A549 (cell line): ENCODE measurements around the gene TPRX1. TPM values are rescaled to one million over a fixed set of nuclear protein-coding genes. Genes with fewer than 3 reads are reported as not detected.
A peak's percentile ranks its signal among the peaks of the same experiment; 100 is the strongest.

ENCODE experiments used
- ATAC-seq, 2 experiments: fragments of 200-7000 bp in 1 of 2; fragments of >200 bp in 1 of 2; cut with Nextera tagmentation in 1 of 2; cut with Tn5 transposase in 1 of 2; 3 replicates each; pipeline versions ENCODE4 v1.8.0 to v1.9.1; 2018 to 2020; ENCODE audit warnings: mild to moderate bottlenecking in 1 of 2, moderate library complexity in 1 of 2
- CTCF ChIA-PET: fragments of 300-600 bp; sonication (Branson Sonifier 250); formaldehyde crosslinking; extraction: SDS; loops from one replicate; lab custom pipeline; 2021; ENCODE audit warnings: antibody characterized with exemption, inconsistent platforms; lab: Yijun Ruan, JAX
- POLR2A ChIA-PET: fragments of 350-600 bp; formaldehyde crosslinking; extraction: SDS; loops from one replicate; lab custom pipeline; 2021; ENCODE audit warnings: antibody characterized with exemption, inconsistent platforms; lab: Yijun Ruan, JAX
- DNase-seq, 2 experiments: peaks; one replicate each; pipeline versions ENCODE4 v3.0.0 to v3.0.0-alpha.2; 2011 to 2016; ENCODE audit warnings: low read depth in 1 of 2, low spot score in 1 of 2
- FAIRE-seq: peaks from 2 replicates; lab custom pipeline; 2011; peaks lifted over from hg19 to GRCh38; lab: Jason Lieb, UNC
- H3K27ac ChIP-seq, 2 experiments: fragments of >200 bp; sonication (Bioruptor Twin); formaldehyde crosslinking; 3 replicates each; pipeline ENCODE4 v1.5.1; 2016 to 2017
- H3K4me1 ChIP-seq: fragments of >200 bp; sonication (Bioruptor Twin); formaldehyde crosslinking; 3 replicates; pipeline ENCODE4 v1.6.1; 2016
- H3K4me2 ChIP-seq: fragments of >200 bp; sonication (Bioruptor Twin); formaldehyde crosslinking; 3 replicates; pipeline ENCODE4 v1.6.1; 2016
- H3K4me3 ChIP-seq: fragments of >200 bp; sonication (Bioruptor Twin); formaldehyde crosslinking; 3 replicates; pipeline ENCODE4 v1.5.1; 2016
- H3K9me3 ChIP-seq: fragments of >200 bp; sonication (Bioruptor Twin); formaldehyde crosslinking; 3 replicates; pipeline ENCODE4 v1.6.1; 2016
- CBX8 ChIP-seq: fragments of 200-600 bp; sonication (generic); IDR thresholded peaks from 2 replicates; pipeline ENCODE4 v1.6.1; 2016
- CEBPB ChIP-seq, 2 experiments: fragments of >200 bp in 1 of 2; sonication (Bioruptor Twin) in 1 of 2; formaldehyde crosslinking in 1 of 2; IDR thresholded peaks; 2 replicates each; pipeline ENCODE4 v1.6.1; 2012 to 2016
- CHD2 ChIP-seq: fragments of 150-350 bp; IDR thresholded peaks from 2 replicates; pipeline ENCODE4 v1.6.1; 2014; ENCODE audit warnings: low read length; ENCODE audit not compliant: partially characterized antibody
- ELK1 ChIP-seq: fragments of 150-350 bp; IDR thresholded peaks from 2 replicates; pipeline ENCODE4 v1.6.1; 2014; ENCODE audit warnings: low read depth, mild to moderate bottlenecking, low read length
- FOSB ChIP-seq: fragments of 250-450 bp; sonication (Bioruptor Pico); IDR thresholded peaks from 2 replicates; pipeline ENCODE4 v1.5.0; 2020; ENCODE audit warnings: mild to moderate bottlenecking, moderate library complexity
- FOSL2 ChIP-seq, 2 experiments: fragments of 450-650 bp in 1 of 2; fragments of >200 bp in 1 of 2; sonication (Bioruptor Twin) in 1 of 2; formaldehyde crosslinking; IDR thresholded peaks; 2 replicates each; pipeline versions ENCODE4 v1.5.0 to v1.6.1; 2016 to 2020; ENCODE audit warnings: mild to moderate bottlenecking in 1 of 2, moderate library complexity in 1 of 2
- HEYL ChIP-seq: fragments of 250-450 bp; sonication (Bioruptor Pico); IDR thresholded peaks from 2 replicates; pipeline ENCODE4 v1.8.0; 2021; ENCODE audit warnings: mild to moderate bottlenecking, moderate library complexity
- HOXB5 ChIP-seq: fragments of 250-450 bp; sonication (Bioruptor Pico); IDR thresholded peaks from 2 replicates; pipeline ENCODE4 v1.5.0; 2020; ENCODE audit warnings: mild to moderate bottlenecking, moderate library complexity
- JUN ChIP-seq, 2 experiments: fragments of >200 bp; sonication (Bioruptor Twin); formaldehyde crosslinking; IDR thresholded peaks; 2 replicates in 1 of 2; 3 replicates in 1 of 2; pipeline ENCODE4 v1.6.1; 2016 to 2017
- JUNB ChIP-seq: fragments of >200 bp; sonication (Bioruptor Twin); formaldehyde crosslinking; IDR thresholded peaks from 2 replicates; pipeline ENCODE4 v1.6.1; 2016
- KDM5A ChIP-seq: fragments of 200-600 bp; sonication (generic); IDR thresholded peaks from 2 replicates; pipeline ENCODE4 v1.6.1; 2016; ENCODE audit warnings: antibody characterized with exemption, mild to moderate bottlenecking
- MAFK ChIP-seq: fragments of 450-650 bp; IDR thresholded peaks from 2 replicates; pipeline ENCODE4 v1.6.1; 2014; ENCODE audit not compliant: partially characterized antibody
- MAX ChIP-seq: IDR thresholded peaks from 2 replicates; pipeline ENCODE4 v1.6.1; 2012
- NR3C1 ChIP-seq: fragments of >200 bp; sonication (Bioruptor Twin); formaldehyde crosslinking; IDR thresholded peaks from 3 replicates; pipeline ENCODE4 v1.6.1; 2017
- PBX3 ChIP-seq: IDR thresholded peaks from 2 replicates; pipeline ENCODE4 v1.6.1; 2012
- PHF8 ChIP-seq: fragments of 200-600 bp; sonication (generic); IDR thresholded peaks from 2 replicates; pipeline ENCODE4 v1.6.1; 2016; ENCODE audit warnings: low read depth, mild to moderate bottlenecking, antibody characterized with exemption, moderate library complexity, borderline replicate concordance
- RAD21 ChIP-seq, 2 experiments: fragments of >200 bp in 1 of 2; sonication (Bioruptor Twin) in 1 of 2; formaldehyde crosslinking in 1 of 2; IDR thresholded peaks in 1 of 2; conservative IDR thresholded peaks in 1 of 2; 2 replicates in 1 of 2; 3 replicates in 1 of 2; pipeline ENCODE4 v1.6.1; 2012 to 2018; ENCODE audit warnings: inconsistent platforms in 1 of 2
- RARB ChIP-seq: fragments of 250-450 bp; sonication (Bioruptor Pico); IDR thresholded peaks from 2 replicates; pipeline ENCODE4 v1.8.0; 2021; ENCODE audit warnings: mild to moderate bottlenecking, moderate library complexity
- RCOR1 ChIP-seq: fragments of 150-350 bp; IDR thresholded peaks from 2 replicates; pipeline ENCODE4 v1.6.1; 2014; ENCODE audit warnings: antibody characterized with exemption, low read length, low read depth
- RNF2 ChIP-seq: fragments of 200-600 bp; sonication (generic); IDR thresholded peaks from 2 replicates; pipeline ENCODE4 v1.6.1; 2016; ENCODE audit warnings: low read depth, mild to moderate bottlenecking, antibody characterized with exemption, moderate library complexity, borderline replicate concordance
- TP53 ChIP-seq: fragments of 250-450 bp; sonication (Bioruptor Pico); IDR thresholded peaks from 2 replicates; pipeline ENCODE4 v1.5.0; 2021; ENCODE audit warnings: mild to moderate bottlenecking, moderate library complexity
- WGBS: methylation state at CpG from one replicate; pipeline ENCODE4 v1.1.6; 2017; ENCODE audit errors: missing lambda C conversion rate; 5-methylcytosine and 5-hydroxymethylcytosine counted together
- polyA plus RNA-seq, 4 experiments: library from polyadenylated mRNA; depleted of rRNA in 3 of 4; stranded (reverse); fragments of >200 nt; fragmentation: RNase III in 1 of 4; extraction: RNeasy Plus Mini Kit Qiagen cat#74134 plus additional on column Dnase treatment in 1 of 4; gene quantifications; 2 replicates in 3 of 4; 3 replicates in 1 of 4; pipeline ENCODE4 v1.2.3, GENCODE V29; 2011 to 2017
- TF ChIP-seq, protein P1 (sequence below): fragments of 250-450 bp; sonication (Bioruptor Pico); IDR thresholded peaks from 2 replicates; pipeline ENCODE4 v1.5.0; 2021; ENCODE audit warnings: mild to moderate bottlenecking, moderate library complexity, borderline replicate concordance

The TPRX1 gene
- polyA plus RNA-seq, 2 of the 4 experiments (the other 2 are of a cell fraction) = not detected

- WGBS = 60% methylated on average over 4 of the region's 4 CpGs
- POLR2A ChIA-PET = no interaction called here
- no peak for FAIRE-seq
These were observed 28.4 kb upstream of the TPRX1 start for GRCh38 chr19:47832723-47833122.

GRCh38 chr19:47826800-47827199 is 22.4 kb upstream of the TPRX1 start:
- Histone ChIP-seq H3K4me1 (no peaks in the 10 kb centered on the region), H3K9me3 (peaks cover 8% of the 10 kb centered on the region; the same call in 1 of the 3 replicates), H3K27ac (no peak overlapping the region), H3K4me3 (no peak overlapping the region), H3K4me2 (no peak overlapping the region)
- POLR2A ChIA-PET = no interaction called here
- TF ChIP-seq JUN (IDR thresholded peaks at IDR 0.05) (no peak), CBX8 (no peak), JUNB (no peak), MAX (no peak), FOSB (CRISPR knock-in tag) (no peak), TP53 (CRISPR knock-in tag) (no peak), CEBPB (IDR thresholded peaks at IDR 0.05) (no peak), FOSL2 (IDR thresholded peaks at IDR 0.05) (no peak), FOSL2 (CRISPR knock-in tag; IDR thresholded peaks at IDR 0.05) (no peak), RCOR1 (no peak), PHF8 (no peak), KDM5A (no peak), RNF2 (no peak), RARB (CRISPR knock-in tag) (no peak), HEYL (CRISPR knock-in tag) (no peak), NR3C1 (no peak), ELK1 (no peak), MAFK (no peak)
- TF ChIP-seq, protein P1, sequence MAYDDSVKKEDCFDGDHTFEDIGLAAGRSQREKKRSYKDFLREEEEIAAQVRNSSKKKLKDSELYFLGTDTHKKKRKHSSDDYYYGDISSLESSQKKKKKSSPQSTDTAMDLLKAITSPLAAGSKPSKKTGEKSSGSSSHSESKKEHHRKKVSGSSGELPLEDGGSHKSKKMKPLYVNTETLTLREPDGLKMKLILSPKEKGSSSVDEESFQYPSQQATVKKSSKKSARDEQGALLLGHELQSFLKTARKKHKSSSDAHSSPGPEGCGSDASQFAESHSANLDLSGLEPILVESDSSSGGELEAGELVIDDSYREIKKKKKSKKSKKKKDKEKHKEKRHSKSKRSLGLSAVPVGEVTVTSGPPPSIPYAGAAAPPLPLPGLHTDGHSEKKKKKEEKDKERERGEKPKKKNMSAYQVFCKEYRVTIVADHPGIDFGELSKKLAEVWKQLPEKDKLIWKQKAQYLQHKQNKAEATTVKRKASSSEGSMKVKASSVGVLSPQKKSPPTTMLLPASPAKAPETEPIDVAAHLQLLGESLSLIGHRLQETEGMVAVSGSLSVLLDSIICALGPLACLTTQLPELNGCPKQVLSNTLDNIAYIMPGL (CRISPR knock-in tag) = no peak
- ATAC-seq (no peak), DNase-seq (no peak), FAIRE-seq (no peak)
- CTCF ChIA-PET = interaction anchor here (0.7 to 3.4 kb wide), 12 partner anchors 9 to 318 kb away, joined by 3 to 18 read pairs (median 4); no protein-coding TSS in a partner anchor
- WGBS = 79% methylated on average over 6 of the region's 6 CpGs

More at GRCh38 chr19:47832723-47833122, 28.4 kb upstream of the TPRX1 start:
- Histone ChIP-seq H3K4me3 (no peak overlapping the region), H3K27ac (no peak overlapping the region), H3K9me3 (no peaks in the 10 kb centered on the region), H3K4me1 (no peaks in the 10 kb centered on the region), H3K4me2 (no peak overlapping the region)
- CTCF ChIA-PET = interaction anchor here (1.0 kb wide), 1 partner anchor 9 kb away, joined by 3 read pairs; no protein-coding TSS in a partner anchor
- ATAC-seq = peak; percentile 63 to 77; a peak in 2 of 6 replicates
- no peak for TF ChIP-seq CHD2
- TF ChIP-seq HOXB5 (CRISPR knock-in tag) = no peak
- TF ChIP-seq RAD21 (conservative IDR thresholded peaks at IDR 0.05 in 1 of 2, IDR thresholded peaks at IDR 0.05 in 1 of 2) = no peak
- no peak for TF ChIP-seq PBX3
- DNase-seq = peak in 1 of 2 experiments; percentile 28
